ENCODE data around the gene MARCHF3.

DNA sequence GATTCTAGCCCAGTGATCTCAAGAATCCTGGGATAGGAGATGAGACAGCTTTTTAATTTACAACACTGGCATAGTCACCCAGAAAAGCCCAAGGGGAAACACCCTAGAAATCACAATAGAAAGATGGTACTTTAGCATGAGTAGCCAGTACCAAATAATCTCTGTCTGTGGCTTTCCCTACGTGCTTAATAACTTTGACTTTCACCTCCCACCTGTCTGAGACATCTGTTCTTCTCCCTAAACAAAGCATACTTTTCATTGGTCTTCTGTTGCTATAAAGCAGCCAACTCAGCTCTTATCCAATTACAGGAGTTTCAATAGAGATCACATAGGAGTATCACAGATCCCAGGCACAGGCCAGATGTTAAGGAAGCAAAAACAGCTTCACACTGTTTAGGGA is 10.4 kb downstream of the MARCHF3 start:
- TF ChIP-seq CTCF (IDR thresholded peaks at IDR 0.05; ENCODE audit: poor library complexity, severe bottlenecking), result no peak
- TF ChIP-seq POLR2AphosphoS5 (IDR thresholded peaks at IDR 0.05), result no peak
- TF ChIP-seq RAD21 (conservative IDR thresholded peaks at IDR 0.05), result no peak
- TF ChIP-seq SMC3 (conservative IDR thresholded peaks at IDR 0.05; ENCODE audit: poor library complexity), result no peak
- no peak for TF ChIP-seq EP300 (conservative IDR thresholded peaks at IDR 0.05; ENCODE audit: poor library complexity, severe bottlenecking)
- TF ChIP-seq, protein P1, sequence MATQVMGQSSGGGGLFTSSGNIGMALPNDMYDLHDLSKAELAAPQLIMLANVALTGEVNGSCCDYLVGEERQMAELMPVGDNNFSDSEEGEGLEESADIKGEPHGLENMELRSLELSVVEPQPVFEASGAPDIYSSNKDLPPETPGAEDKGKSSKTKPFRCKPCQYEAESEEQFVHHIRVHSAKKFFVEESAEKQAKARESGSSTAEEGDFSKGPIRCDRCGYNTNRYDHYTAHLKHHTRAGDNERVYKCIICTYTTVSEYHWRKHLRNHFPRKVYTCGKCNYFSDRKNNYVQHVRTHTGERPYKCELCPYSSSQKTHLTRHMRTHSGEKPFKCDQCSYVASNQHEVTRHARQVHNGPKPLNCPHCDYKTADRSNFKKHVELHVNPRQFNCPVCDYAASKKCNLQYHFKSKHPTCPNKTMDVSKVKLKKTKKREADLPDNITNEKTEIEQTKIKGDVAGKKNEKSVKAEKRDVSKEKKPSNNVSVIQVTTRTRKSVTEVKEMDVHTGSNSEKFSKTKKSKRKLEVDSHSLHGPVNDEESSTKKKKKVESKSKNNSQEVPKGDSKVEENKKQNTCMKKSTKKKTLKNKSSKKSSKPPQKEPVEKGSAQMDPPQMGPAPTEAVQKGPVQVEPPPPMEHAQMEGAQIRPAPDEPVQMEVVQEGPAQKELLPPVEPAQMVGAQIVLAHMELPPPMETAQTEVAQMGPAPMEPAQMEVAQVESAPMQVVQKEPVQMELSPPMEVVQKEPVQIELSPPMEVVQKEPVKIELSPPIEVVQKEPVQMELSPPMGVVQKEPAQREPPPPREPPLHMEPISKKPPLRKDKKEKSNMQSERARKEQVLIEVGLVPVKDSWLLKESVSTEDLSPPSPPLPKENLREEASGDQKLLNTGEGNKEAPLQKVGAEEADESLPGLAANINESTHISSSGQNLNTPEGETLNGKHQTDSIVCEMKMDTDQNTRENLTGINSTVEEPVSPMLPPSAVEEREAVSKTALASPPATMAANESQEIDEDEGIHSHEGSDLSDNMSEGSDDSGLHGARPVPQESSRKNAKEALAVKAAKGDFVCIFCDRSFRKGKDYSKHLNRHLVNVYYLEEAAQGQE (IDR thresholded peaks at IDR 0.05; ENCODE audit: borderline replicate concordance), result no peak
- TF ChIP-seq MXI1 (conservative IDR thresholded peaks at IDR 0.05; ENCODE audit: poor library complexity, severe bottlenecking), result no peak
- no peak for TF ChIP-seq EZH2 (IDR thresholded peaks at IDR 0.05; ENCODE audit: borderline replicate concordance, insufficient read depth, low read length, poor library complexity, severe bottlenecking)

Measured in neural cell (in vitro differentiated cells).